Astrocyte (in vitro differentiated cells and primary cell): ENCODE measurements around the gene SREBF1. TPM values are rescaled to one million over a fixed set of nuclear protein-coding genes. Genes with fewer than 3 reads are reported as not detected.
A peak's percentile ranks its signal among the peaks of the same experiment; 100 is the strongest.

ENCODE experiments used
- DNase-seq: peaks from one replicate; pipeline ENCODE4 v3.0.0-alpha.2; 2010; ENCODE audit warnings: low read depth
- FAIRE-seq: peaks from 2 replicates; lab custom pipeline; 2011; peaks lifted over from hg19 to GRCh38; lab: Jason Lieb, UNC
- H2AFZ ChIP-seq: 2 replicates; pipeline ENCODE4 v1.6.0; 2012; ENCODE audit warnings: low read depth, low read length, inconsistent platforms
- H3K27ac ChIP-seq: 2 replicates; pipeline ENCODE4 v1.5.1; 2011; ENCODE audit warnings: low read depth, low read length, inconsistent platforms
- H3K27me3 ChIP-seq: 2 replicates; pipeline ENCODE4 v1.6.0; 2011; ENCODE audit warnings: low read length, inconsistent platforms; ENCODE audit not compliant: insufficient read depth
- H3K36me3 ChIP-seq: 2 replicates; pipeline ENCODE4 v1.5.1; 2011; ENCODE audit warnings: low read length, inconsistent platforms; ENCODE audit not compliant: insufficient read depth
- H3K4me1 ChIP-seq: 2 replicates; pipeline ENCODE4 v1.5.1; 2011; ENCODE audit warnings: low read length, inconsistent platforms; ENCODE audit not compliant: insufficient read depth
- H3K4me2 ChIP-seq: 2 replicates; pipeline ENCODE4 v1.6.0; 2012; ENCODE audit warnings: low read length, inconsistent platforms
- H3K4me3 ChIP-seq: 2 replicates; pipeline ENCODE4 v1.5.1; 2011; ENCODE audit warnings: low read depth, mild to moderate bottlenecking, low read length, inconsistent platforms; ENCODE audit not compliant: insufficient read depth
- H3K79me2 ChIP-seq: 2 replicates; pipeline ENCODE4 v1.6.0; 2012; ENCODE audit warnings: mild to moderate bottlenecking, low read length, inconsistent platforms; ENCODE audit not compliant: insufficient read depth
- H3K9ac ChIP-seq: 2 replicates; pipeline ENCODE4 v1.6.0; 2012; ENCODE audit warnings: mild to moderate bottlenecking, low read length, inconsistent platforms
- H3K9me3 ChIP-seq: 2 replicates; pipeline ENCODE4 v1.5.1; 2012; ENCODE audit warnings: low read depth, mild to moderate bottlenecking, low read length, inconsistent platforms; ENCODE audit not compliant: insufficient read depth
- H4K20me1 ChIP-seq: 2 replicates; pipeline ENCODE4 v1.6.0; 2012; ENCODE audit warnings: low read length, inconsistent platforms; ENCODE audit not compliant: insufficient read depth
- H3K27ac Mint-ChIP-seq: one replicate; pipeline ENCODE4 v1.8.0; 2021; ENCODE audit warnings: mild to moderate bottlenecking, mixed read lengths; ENCODE audit not compliant: unreplicated experiment
- H3K27me3 Mint-ChIP-seq: one replicate; pipeline ENCODE4 v1.8.0; 2021; ENCODE audit warnings: low read depth, mixed read lengths; ENCODE audit not compliant: unreplicated experiment
- H3K36me3 Mint-ChIP-seq: one replicate; pipeline ENCODE4 v1.8.0; 2021; ENCODE audit warnings: low read depth, mixed read lengths; ENCODE audit not compliant: unreplicated experiment
- H3K4me1 Mint-ChIP-seq: one replicate; pipeline ENCODE4 v1.8.0; 2021; ENCODE audit warnings: low read depth, mixed read lengths; ENCODE audit not compliant: unreplicated experiment
- H3K4me3 Mint-ChIP-seq: one replicate; pipeline ENCODE4 v1.8.0; 2021; ENCODE audit warnings: mild to moderate bottlenecking, moderate library complexity, mixed read lengths; ENCODE audit not compliant: unreplicated experiment
- H3K9me3 Mint-ChIP-seq: one replicate; pipeline ENCODE4 v1.8.0; 2021; ENCODE audit warnings: mild to moderate bottlenecking, mixed read lengths; ENCODE audit not compliant: unreplicated experiment
- EZH2 ChIP-seq: IDR thresholded peaks from 2 replicates; pipeline ENCODE4 v1.6.1; 2012; ENCODE audit warnings: mild to moderate bottlenecking, low read length, inconsistent platforms; ENCODE audit not compliant: insufficient read depth
- total RNA-seq: library from RNA; stranded (reverse); gene quantifications from 2 replicates; pipeline ENCODE4 v1.2.1, GENCODE V29; 2021
- TF ChIP-seq, protein P1 (sequence below): IDR thresholded peaks from 2 replicates; pipeline ENCODE4 v1.5.1; 2011; ENCODE audit warnings: low read depth, mild to moderate bottlenecking, inconsistent platforms, low read length, moderate library complexity; ENCODE audit not compliant: insufficient read depth

SREBF1 gene
- total RNA-seq, 1 donor from 2014 or later = 65.6 TPM

DNA sequence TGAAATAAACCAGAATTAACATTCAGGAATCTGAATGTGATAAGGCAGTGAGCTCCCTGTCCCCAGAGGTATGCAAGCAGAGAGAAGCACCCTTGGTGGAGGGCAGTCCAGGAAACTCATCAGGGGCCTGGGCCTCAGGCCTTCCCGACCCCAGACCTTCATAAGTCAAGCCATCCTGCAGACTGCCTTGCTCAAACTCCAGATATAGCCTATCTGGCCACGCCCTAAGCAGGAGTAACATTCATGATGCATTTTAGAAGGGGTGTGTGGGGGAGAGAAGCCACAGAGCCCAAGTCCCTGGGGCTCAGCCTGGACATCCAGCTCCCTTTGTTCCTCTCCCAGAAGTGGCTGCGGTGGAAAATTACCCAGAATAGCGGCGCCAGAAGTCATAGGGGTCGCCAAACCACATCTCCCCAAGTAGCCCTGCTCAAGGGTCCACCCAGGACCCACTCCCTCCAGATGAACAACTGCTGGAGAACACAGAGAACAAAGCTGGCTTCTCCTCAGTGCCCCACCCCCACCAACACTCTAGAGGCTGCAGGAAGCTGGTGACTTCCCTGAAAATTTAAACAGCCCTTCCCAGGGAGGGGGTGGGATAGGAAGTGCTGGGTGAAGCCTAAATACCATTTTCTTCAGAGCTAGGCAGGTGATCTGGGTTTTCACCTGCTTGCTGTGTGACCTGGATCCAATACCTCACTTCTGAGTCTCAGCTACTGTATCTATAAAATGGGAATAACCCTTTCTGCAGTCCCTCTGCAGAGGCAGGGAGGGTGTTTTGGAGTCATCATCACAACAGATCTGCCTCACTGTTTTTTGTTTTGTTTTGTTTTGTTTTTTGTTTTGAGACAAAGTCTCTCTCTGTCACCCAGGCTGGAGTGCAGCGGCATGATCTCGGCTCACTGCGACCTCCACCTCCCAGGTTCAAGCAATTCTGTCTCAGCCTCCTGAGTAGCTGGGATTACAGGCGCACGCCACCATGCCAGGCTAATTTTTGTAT lies 1.5 kb upstream of the SREBF1 start:
- Histone ChIP-seq H3K4me3 (no peak overlapping the region), H3K4me2 (peak overlapping the region; percentile 97), H3K27ac (peak overlapping the region; percentile 99), H2AFZ (no peak overlapping the region), H3K9ac (peak overlapping the region; percentile 99), H3K79me2 (peaks cover 35% of the 10 kb centered on the region), H3K4me1 (peaks cover 49% of the 10 kb centered on the region), H4K20me1 (peaks cover 26% of the 10 kb centered on the region), H3K9me3 (no peaks in the 10 kb centered on the region), H3K27me3 (no peaks in the 10 kb centered on the region), H3K36me3 (no peaks in the 10 kb centered on the region)
- FAIRE-seq (no peak), DNase-seq (no peak)
- Mint-ChIP-seq H3K27ac (peak overlapping the region; percentile 97), H3K9me3 (no peaks in the 10 kb centered on the region), H3K4me3 (peak overlapping the region; percentile 91), H3K4me1 (peaks cover 34% of the 10 kb centered on the region), H3K36me3 (peaks cover 5% of the 10 kb centered on the region), H3K27me3 (no peaks in the 10 kb centered on the region)
- TF ChIP-seq, protein P1, sequence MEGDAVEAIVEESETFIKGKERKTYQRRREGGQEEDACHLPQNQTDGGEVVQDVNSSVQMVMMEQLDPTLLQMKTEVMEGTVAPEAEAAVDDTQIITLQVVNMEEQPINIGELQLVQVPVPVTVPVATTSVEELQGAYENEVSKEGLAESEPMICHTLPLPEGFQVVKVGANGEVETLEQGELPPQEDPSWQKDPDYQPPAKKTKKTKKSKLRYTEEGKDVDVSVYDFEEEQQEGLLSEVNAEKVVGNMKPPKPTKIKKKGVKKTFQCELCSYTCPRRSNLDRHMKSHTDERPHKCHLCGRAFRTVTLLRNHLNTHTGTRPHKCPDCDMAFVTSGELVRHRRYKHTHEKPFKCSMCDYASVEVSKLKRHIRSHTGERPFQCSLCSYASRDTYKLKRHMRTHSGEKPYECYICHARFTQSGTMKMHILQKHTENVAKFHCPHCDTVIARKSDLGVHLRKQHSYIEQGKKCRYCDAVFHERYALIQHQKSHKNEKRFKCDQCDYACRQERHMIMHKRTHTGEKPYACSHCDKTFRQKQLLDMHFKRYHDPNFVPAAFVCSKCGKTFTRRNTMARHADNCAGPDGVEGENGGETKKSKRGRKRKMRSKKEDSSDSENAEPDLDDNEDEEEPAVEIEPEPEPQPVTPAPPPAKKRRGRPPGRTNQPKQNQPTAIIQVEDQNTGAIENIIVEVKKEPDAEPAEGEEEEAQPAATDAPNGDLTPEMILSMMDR = no peak
- TF ChIP-seq EZH2 = no peak

DNA sequence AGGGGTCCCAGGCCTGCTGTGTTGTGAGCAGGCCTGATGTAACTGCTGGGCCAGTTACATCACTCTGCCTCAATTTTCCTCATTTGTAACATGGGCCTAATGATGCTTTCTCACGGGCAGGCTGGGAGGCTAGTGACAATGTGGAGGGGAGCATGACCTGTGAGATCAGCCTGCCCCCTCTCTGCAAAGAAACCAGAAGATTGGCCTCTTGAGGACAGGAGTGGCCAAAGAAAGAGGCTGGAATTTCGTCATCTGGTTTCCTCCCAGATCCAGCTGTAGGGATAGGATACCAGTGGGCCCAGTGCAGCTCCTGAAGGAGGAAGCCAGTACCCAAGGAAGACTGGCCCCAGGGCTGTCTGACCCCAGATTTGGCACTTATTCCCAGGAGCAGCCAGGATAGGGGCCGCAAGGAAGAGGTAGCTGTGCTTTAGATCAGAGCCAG lies 615 bp upstream of the SREBF1 start:
- H3K4me1 Mint-ChIP-seq = peaks cover 34% of the 10 kb centered on the region
- DNase-seq (peak; percentile 76), FAIRE-seq (no peak)
- Histone ChIP-seq H3K4me2 (peak overlapping the region; percentile 97), H3K4me1 (peaks cover 49% of the 10 kb centered on the region), H3K9me3 (no peaks in the 10 kb centered on the region), H3K4me3 (peak overlapping the region; percentile 83), H3K9ac (peak overlapping the region; percentile 99), H4K20me1 (peaks cover 27% of the 10 kb centered on the region), H3K79me2 (peaks cover 40% of the 10 kb centered on the region), H2AFZ (no peak overlapping the region), H3K36me3 (no peaks in the 10 kb centered on the region), H3K27ac (peak overlapping the region; percentile 99), H3K27me3 (no peaks in the 10 kb centered on the region)
- peak overlapping the region; percentile 91 for H3K4me3 Mint-ChIP-seq
- H3K9me3 Mint-ChIP-seq = no peaks in the 10 kb centered on the region
- TF ChIP-seq EZH2 = no peak
- TF ChIP-seq, protein P1 = no peak
- H3K27ac Mint-ChIP-seq = peak overlapping the region; percentile 97
- H3K36me3 Mint-ChIP-seq = peaks cover 5% of the 10 kb centered on the region
- H3K27me3 Mint-ChIP-seq = no peaks in the 10 kb centered on the region
